Transverse colon (tissue), 3 donors: Measurements from ENCODE around the gene CD84.

ENCODE experiments used
- POLR2A ChIP-seq: fragments of 450-650 bp; IDR thresholded peaks from one replicate; pipeline ENCODE4 v1.6.1; 2016; ENCODE audit warnings: antibody characterized with exemption, mild to moderate bottlenecking, moderate library complexity
- TF ChIP-seq, protein P1 (sequence below), 5 experiments: fragments of 200-600 bp in 3 of 5; fragments of 450-650 bp in 2 of 5; sonication (generic) in 3 of 5; IDR thresholded peaks; 1 replicate in 2 of 5; 2 replicates in 3 of 5; pipeline ENCODE4 v1.5.1; 2016 to 2017; ENCODE audit warnings: antibody characterized with exemption in 5 of 5, inconsistent platforms in 3 of 5, mild to moderate bottlenecking in 2 of 5, moderate library complexity in 1 of 5

GRCh38 chr1:160608514-160608913 is 29.2 kb upstream of the CD84 start:
- TF ChIP-seq, protein P1, sequence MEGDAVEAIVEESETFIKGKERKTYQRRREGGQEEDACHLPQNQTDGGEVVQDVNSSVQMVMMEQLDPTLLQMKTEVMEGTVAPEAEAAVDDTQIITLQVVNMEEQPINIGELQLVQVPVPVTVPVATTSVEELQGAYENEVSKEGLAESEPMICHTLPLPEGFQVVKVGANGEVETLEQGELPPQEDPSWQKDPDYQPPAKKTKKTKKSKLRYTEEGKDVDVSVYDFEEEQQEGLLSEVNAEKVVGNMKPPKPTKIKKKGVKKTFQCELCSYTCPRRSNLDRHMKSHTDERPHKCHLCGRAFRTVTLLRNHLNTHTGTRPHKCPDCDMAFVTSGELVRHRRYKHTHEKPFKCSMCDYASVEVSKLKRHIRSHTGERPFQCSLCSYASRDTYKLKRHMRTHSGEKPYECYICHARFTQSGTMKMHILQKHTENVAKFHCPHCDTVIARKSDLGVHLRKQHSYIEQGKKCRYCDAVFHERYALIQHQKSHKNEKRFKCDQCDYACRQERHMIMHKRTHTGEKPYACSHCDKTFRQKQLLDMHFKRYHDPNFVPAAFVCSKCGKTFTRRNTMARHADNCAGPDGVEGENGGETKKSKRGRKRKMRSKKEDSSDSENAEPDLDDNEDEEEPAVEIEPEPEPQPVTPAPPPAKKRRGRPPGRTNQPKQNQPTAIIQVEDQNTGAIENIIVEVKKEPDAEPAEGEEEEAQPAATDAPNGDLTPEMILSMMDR (IDR thresholded peaks at IDR 0.05) = no peak
- TF ChIP-seq POLR2A = no peak
